ENCODE results near the gene ZNF598.

ZNF598 gene

DNA sequence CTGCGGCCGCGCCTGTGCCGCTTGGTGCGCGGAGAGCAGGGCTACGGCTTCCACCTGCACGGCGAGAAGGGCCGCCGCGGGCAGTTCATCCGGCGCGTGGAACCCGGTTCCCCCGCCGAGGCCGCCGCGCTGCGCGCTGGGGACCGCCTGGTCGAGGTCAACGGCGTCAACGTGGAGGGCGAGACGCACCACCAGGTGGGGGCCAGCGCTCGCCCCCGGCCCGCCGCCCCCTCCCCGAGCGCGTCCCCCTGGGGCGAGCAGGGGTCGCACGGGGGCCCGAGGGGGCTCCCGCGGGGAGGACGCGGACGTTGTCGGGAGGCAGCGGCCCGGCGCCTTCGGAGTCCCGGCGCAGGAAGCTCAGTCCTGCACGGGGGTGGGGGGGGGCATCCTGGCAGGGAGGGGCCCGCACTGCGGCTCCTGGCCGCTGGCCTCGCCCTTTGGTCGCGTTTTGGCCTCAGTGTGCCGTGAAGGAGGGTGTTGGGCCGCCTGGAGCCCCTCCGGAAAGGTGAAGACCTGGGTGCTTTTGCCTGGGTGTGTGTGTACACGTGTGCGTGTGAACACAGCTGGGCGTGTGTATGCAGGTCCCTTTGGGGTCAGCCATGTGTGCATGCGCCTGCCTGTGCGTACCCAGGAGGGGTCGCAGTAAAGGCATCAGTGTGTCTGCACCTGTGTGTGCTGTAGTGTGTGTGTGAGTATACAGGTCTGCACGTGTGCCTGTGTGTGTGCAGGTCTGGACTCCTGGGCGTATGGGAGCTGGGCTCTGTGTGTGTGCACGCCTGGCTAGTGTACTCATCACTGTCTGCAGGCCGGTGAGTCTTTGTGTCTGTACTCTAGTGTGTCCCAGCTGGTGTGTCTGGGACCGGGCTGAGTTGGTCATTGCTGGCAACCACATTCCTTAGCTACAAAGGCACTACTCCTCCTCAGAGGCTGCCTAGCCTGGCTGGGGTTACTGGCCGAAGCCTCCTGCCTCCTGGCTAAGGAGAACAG is 17.7 kb upstream of the ZNF598 start:
- CTCF ChIA-PET: interaction anchor here (0.5 to 2.1 kb wide), 4 partner anchors 11 to 1418 kb away, joined by 4 to 10 read pairs (median 5); no protein-coding TSS in a partner anchor
- peak overlapping the region; percentile 42 for H3K4me3 ChIP-seq (ENCODE audit: low read depth, low read length)
- peaks cover 0 to 4% of the 10 kb centered on the region in 2 experiments; a peak in 1 of 3 replicates for H3K36me3 ChIP-seq (ENCODE audit: control insufficient read depth in 2 of 2, insufficient read depth in 1 of 2, low read length in 2 of 2)
- POLR2A ChIA-PET: interaction anchor here (0.5 to 2.6 kb wide), 5 partner anchors 11 to 128 kb away, joined by 3 to 15 read pairs (median 6); partner anchors contain the start of genes NTHL1, TRAF7 and TSC2
- no peaks in the 10 kb centered on the region for H3K9me3 ChIP-seq (ENCODE audit: control insufficient read depth, insufficient read depth, low read depth, low read length)
- peak overlapping the region; percentile 16; the same call in 1 of the 2 replicates for H3K27ac ChIP-seq (ENCODE audit: extremely low read depth, low read depth, low read length)
- H3K4me1 ChIP-seq (ENCODE audit: control insufficient read depth, insufficient read depth, low read length): peaks cover 3% of the 10 kb centered on the region; the same call in 1 of the 2 replicates
- no peak for TF ChIP-seq HOXD13 (CRISPR knock-in tag; IDR thresholded peaks at IDR 0.05; ENCODE audit: borderline replicate concordance)
- TF ChIP-seq ZNF394 (tag by site-specific recombination; IDR thresholded peaks at IDR 0.05; ENCODE audit: borderline replicate concordance): no peak
- no peak for TF ChIP-seq SP3 (tag by site-specific recombination; IDR thresholded peaks at IDR 0.05)
- TF ChIP-seq ZNF37A (tag by site-specific recombination; IDR thresholded peaks at IDR 0.05): no peak
- TF ChIP-seq, protein P1, sequence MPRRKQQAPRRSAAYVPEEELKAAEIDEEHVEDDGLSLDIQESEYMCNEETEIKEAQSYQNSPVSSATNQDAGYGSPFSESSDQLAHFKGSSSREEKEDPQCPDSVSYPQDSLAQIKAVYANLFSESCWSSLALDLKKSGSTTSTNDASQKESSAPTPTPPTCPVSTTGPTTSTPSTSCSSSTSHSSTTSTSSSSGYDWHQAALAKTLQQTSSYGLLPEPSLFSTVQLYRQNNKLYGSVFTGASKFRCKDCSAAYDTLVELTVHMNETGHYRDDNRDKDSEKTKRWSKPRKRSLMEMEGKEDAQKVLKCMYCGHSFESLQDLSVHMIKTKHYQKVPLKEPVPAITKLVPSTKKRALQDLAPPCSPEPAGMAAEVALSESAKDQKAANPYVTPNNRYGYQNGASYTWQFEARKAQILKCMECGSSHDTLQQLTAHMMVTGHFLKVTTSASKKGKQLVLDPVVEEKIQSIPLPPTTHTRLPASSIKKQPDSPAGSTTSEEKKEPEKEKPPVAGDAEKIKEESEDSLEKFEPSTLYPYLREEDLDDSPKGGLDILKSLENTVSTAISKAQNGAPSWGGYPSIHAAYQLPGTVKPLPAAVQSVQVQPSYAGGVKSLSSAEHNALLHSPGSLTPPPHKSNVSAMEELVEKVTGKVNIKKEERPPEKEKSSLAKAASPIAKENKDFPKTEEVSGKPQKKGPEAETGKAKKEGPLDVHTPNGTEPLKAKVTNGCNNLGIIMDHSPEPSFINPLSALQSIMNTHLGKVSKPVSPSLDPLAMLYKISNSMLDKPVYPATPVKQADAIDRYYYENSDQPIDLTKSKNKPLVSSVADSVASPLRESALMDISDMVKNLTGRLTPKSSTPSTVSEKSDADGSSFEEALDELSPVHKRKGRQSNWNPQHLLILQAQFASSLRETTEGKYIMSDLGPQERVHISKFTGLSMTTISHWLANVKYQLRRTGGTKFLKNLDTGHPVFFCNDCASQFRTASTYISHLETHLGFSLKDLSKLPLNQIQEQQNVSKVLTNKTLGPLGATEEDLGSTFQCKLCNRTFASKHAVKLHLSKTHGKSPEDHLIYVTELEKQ (tag by site-specific recombination; IDR thresholded peaks at IDR 0.05; ENCODE audit: borderline replicate concordance): no peak
- TF ChIP-seq, protein P2, sequence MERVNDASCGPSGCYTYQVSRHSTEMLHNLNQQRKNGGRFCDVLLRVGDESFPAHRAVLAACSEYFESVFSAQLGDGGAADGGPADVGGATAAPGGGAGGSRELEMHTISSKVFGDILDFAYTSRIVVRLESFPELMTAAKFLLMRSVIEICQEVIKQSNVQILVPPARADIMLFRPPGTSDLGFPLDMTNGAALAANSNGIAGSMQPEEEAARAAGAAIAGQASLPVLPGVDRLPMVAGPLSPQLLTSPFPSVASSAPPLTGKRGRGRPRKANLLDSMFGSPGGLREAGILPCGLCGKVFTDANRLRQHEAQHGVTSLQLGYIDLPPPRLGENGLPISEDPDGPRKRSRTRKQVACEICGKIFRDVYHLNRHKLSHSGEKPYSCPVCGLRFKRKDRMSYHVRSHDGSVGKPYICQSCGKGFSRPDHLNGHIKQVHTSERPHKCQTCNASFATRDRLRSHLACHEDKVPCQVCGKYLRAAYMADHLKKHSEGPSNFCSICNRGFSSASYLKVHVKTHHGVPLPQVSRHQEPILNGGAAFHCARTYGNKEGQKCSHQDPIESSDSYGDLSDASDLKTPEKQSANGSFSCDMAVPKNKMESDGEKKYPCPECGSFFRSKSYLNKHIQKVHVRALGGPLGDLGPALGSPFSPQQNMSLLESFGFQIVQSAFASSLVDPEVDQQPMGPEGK (tag by site-specific recombination; IDR thresholded peaks at IDR 0.05): peak; percentile 81
- TF ChIP-seq IKZF3 (tag by site-specific recombination; IDR thresholded peaks at IDR 0.05): no peak
- TF ChIP-seq ZBTB26 (tag by site-specific recombination; optimal IDR thresholded peaks at IDR 0.05): peak; percentile 64
- TF ChIP-seq ZNF223 (tag by site-specific recombination; IDR thresholded peaks at IDR 0.05): no peak
- no peak for TF ChIP-seq PRDM6 (tag by site-specific recombination; IDR thresholded peaks at IDR 0.05)
- TF ChIP-seq PRDM2 (tag by site-specific recombination; IDR thresholded peaks at IDR 0.05; ENCODE audit: borderline replicate concordance): peak; percentile 90; the same call in 1 of the 2 replicates
- TF ChIP-seq YY1 (tag by site-specific recombination; IDR thresholded peaks at IDR 0.05): peak; percentile 23; the same call in 1 of the 2 replicates
- no peak for TF ChIP-seq ZNF311 (tag by site-specific recombination; IDR thresholded peaks at IDR 0.05; ENCODE audit: borderline replicate concordance)
- TF ChIP-seq ZNF560 (tag by site-specific recombination; IDR thresholded peaks at IDR 0.05; ENCODE audit: borderline replicate concordance): no peak
- no peak for TF ChIP-seq ZNF155 (tag by site-specific recombination; IDR thresholded peaks at IDR 0.05)
- TF ChIP-seq ZNF416 (tag by site-specific recombination; IDR thresholded peaks at IDR 0.05): no peak
- peak; percentile 83 for TF ChIP-seq ZSCAN4 (tag by site-specific recombination; IDR thresholded peaks at IDR 0.05)
- TF ChIP-seq ZBTB1 (tag by site-specific recombination; IDR thresholded peaks at IDR 0.05): no peak
